HEK293 (cell line): ENCODE results near the gene LAMA4.

Experiments used
- CTCF ChIP-seq: fragments of 450-650 bp; formaldehyde crosslinking; IDR thresholded peaks from 2 replicates; pipeline ENCODE4 v1.5.1; 2016; ENCODE audit warnings: missing biosample characterization, missing genetic modification characterization
- MYNN ChIP-seq: fragments of 450-650 bp; formaldehyde crosslinking; IDR thresholded peaks from 2 replicates; pipeline ENCODE4 v1.5.1; 2016; ENCODE audit warnings: missing biosample characterization, missing genetic modification characterization, borderline replicate concordance
- ZBTB1 ChIP-seq: fragments of 450-650 bp; formaldehyde crosslinking; IDR thresholded peaks from 2 replicates; pipeline ENCODE4 v1.5.1; 2016; ENCODE audit warnings: missing biosample characterization, missing genetic modification characterization
- ZBTB8A ChIP-seq: fragments of 450-650 bp; formaldehyde crosslinking; IDR thresholded peaks from 2 replicates; pipeline ENCODE4 v1.5.1; 2016; ENCODE audit warnings: missing biosample characterization, missing genetic modification characterization
- ZNF555 ChIP-seq: fragments of 450-650 bp; formaldehyde crosslinking; conservative IDR thresholded peaks from 2 replicates; pipeline ENCODE4 v1.5.1; 2017; ENCODE audit warnings: missing biosample characterization, mild to moderate bottlenecking, missing genetic modification characterization, inconsistent platforms
- TF ChIP-seq, protein P1 (sequence below): fragments of 450-650 bp; formaldehyde crosslinking; IDR thresholded peaks from 2 replicates; pipeline ENCODE4 v1.5.1; 2016; ENCODE audit warnings: missing biosample characterization, missing genetic modification characterization
- TF ChIP-seq, protein P2 (sequence below): fragments of 450-650 bp; IDR thresholded peaks from 2 replicates; pipeline ENCODE4 v1.5.1; 2018; ENCODE audit warnings: missing biosample characterization, mild to moderate bottlenecking, missing genetic modification characterization

DNA sequence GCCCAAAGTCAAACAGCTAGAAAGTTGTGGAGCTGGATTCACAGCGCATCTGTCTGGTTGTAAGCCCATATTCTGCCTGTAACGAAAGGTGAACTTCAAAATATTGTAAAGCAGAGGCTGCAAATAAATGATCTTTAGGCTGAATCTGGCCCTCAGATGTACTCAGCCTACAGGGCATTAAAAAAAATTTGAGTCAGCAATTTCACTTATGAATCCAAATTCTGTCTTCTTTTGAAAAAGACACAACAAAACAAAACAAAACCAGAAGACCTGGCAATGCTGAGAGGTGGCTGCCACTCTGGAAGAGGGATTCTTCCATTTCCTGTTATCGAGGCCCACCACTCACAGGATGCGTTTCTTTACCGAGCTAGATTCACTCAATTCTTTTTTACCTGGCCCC is 7.1 kb downstream of the LAMA4 start:
- TF ChIP-seq ZBTB1 (tag by site-specific recombination) (no peak), CTCF (tag by site-specific recombination) (no peak), ZBTB8A (tag by site-specific recombination) (no peak), MYNN (no peak), ZNF555 (tag by site-specific recombination) (no peak)
- TF ChIP-seq, protein P1, sequence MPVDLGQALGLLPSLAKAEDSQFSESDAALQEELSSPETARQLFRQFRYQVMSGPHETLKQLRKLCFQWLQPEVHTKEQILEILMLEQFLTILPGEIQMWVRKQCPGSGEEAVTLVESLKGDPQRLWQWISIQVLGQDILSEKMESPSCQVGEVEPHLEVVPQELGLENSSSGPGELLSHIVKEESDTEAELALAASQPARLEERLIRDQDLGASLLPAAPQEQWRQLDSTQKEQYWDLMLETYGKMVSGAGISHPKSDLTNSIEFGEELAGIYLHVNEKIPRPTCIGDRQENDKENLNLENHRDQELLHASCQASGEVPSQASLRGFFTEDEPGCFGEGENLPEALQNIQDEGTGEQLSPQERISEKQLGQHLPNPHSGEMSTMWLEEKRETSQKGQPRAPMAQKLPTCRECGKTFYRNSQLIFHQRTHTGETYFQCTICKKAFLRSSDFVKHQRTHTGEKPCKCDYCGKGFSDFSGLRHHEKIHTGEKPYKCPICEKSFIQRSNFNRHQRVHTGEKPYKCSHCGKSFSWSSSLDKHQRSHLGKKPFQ, result no peak
- TF ChIP-seq, protein P2, sequence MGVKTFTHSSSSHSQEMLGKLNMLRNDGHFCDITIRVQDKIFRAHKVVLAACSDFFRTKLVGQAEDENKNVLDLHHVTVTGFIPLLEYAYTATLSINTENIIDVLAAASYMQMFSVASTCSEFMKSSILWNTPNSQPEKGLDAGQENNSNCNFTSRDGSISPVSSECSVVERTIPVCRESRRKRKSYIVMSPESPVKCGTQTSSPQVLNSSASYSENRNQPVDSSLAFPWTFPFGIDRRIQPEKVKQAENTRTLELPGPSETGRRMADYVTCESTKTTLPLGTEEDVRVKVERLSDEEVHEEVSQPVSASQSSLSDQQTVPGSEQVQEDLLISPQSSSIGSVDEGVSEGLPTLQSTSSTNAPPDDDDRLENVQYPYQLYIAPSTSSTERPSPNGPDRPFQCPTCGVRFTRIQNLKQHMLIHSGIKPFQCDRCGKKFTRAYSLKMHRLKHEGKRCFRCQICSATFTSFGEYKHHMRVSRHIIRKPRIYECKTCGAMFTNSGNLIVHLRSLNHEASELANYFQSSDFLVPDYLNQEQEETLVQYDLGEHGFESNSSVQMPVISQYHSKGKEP (tag by site-specific recombination), result no peak
